C4-2B (cell line): ENCODE data around the gene PDCL2.

Experiments used
- ZFX ChIP-seq: fragments of 450-650 bp; IDR thresholded peaks from 2 replicates; pipeline ENCODE4 v1.6.1; 2017
- TF ChIP-seq, protein P1 (sequence below): fragments of 450-650 bp; conservative IDR thresholded peaks from 2 replicates; pipeline ENCODE4 v1.5.1; 2017; ENCODE audit warnings: mild to moderate bottlenecking

DNA sequence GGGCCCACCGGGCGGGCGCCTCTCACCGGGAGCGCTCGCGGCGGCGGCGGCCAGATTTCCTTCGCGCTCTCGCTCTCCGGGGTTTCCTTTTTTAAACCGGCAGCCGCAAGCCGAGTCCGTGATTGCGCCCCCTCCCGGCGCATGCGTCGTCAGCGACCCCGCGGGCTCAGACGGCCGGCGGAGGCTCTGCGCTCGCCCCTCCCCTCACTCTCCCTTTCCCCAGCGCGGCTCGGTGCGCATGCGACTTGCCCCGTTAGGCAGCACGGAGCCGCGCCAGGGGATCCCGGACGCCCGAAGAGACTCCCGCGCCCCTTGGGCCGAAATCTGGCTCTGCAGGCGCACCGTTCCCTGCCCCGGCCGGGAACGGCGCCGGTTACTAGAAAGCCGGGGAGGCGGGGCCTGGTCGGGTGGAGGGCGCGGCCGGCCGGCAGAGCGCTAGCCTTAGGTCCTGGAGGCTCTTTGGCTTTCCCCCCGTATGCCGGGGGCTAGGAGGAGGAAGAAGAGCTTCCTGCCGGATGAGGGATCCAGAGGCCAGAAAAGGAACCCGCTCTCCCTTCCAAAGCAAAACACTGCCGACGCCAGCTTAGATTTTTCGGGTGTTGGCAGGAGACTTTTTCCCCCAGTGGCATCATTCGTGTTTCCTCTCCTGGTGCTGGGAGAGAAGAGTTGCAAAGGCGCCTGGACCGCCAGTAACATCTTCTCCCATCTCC, 45.1 kb downstream of the PDCL2 start, which contains the start of gene CLOCK:
- TF ChIP-seq ZFX, result no peak
- TF ChIP-seq, protein P1, sequence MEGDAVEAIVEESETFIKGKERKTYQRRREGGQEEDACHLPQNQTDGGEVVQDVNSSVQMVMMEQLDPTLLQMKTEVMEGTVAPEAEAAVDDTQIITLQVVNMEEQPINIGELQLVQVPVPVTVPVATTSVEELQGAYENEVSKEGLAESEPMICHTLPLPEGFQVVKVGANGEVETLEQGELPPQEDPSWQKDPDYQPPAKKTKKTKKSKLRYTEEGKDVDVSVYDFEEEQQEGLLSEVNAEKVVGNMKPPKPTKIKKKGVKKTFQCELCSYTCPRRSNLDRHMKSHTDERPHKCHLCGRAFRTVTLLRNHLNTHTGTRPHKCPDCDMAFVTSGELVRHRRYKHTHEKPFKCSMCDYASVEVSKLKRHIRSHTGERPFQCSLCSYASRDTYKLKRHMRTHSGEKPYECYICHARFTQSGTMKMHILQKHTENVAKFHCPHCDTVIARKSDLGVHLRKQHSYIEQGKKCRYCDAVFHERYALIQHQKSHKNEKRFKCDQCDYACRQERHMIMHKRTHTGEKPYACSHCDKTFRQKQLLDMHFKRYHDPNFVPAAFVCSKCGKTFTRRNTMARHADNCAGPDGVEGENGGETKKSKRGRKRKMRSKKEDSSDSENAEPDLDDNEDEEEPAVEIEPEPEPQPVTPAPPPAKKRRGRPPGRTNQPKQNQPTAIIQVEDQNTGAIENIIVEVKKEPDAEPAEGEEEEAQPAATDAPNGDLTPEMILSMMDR, result peak; percentile 56
